Suppressor macrophage treated with lipopolysaccharide for 1 hour (primary cell): Measurements from ENCODE around the gene CNTNAP2.

Experiments
- DNase-seq, 3 donors: peaks; one replicate each; pipeline ENCODE4 v3.0.0-alpha.2; 2020 to 2022

CNTNAP2 gene

DNA sequence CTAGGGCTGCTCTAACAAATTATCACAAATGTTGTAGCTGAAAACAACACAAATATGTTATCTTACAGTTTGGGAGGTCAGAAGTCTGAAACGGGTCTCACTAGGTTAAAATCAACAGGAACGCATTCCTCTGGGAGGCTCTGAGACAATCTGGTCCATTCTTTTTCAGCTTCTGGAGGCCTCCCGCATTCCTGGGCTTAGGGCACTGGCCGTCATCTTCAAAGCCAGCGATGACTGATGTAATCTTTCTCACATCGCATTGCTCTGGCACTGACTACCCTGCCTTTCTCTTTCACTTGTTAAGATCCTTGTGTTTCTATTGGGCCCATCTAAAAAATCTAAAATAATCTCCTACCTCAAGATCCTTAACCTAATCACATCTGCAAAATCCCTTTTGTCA is 1402.5 kb downstream of the CNTNAP2 start:
- no peak for DNase-seq

DNA sequence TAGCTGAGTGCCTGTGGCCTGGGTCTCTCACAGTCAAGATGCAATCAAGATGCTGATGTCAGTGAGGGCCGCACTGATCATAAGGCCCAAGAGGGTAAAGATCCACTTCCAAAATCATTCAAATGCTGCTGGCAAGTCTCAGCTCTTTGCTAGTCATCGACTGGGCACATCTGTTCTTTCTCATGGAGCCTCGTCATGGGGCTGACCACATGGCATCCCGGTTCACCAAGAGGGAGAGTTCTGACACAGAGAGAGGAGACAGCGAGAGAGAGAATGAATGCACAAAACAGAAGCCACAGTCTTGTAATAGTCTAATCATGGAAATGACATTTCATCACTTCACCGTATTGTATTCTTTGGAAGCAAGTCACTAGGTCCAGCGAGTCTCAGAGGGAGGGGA is 1406.5 kb downstream of the CNTNAP2 start:
- DNase-seq, result no peak

DNA sequence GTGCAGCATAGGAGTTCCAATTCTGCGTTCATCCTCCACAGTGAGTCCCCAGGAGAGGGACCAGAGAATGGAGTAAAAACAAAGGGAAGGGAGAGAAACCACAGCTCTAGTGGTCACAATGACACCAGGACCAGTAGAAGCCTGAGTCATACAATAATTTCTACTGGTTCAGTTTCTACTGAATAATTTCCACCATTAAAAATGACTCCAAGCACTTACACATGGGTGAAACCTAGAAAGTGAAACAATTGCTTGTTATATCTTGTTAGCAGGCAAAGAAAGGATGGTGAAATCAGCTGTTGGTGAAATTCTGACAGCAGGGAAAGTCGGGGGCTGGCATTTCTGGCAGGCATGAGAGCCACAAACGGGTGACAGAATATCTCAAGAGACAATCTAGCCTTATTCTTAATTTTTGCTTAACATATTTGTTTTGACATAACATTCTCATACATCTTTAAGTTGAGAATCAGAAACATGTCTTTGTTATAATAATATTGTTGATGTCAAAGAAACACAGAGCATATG is 1408.2 kb downstream of the CNTNAP2 start:
- no peak for DNase-seq

DNA sequence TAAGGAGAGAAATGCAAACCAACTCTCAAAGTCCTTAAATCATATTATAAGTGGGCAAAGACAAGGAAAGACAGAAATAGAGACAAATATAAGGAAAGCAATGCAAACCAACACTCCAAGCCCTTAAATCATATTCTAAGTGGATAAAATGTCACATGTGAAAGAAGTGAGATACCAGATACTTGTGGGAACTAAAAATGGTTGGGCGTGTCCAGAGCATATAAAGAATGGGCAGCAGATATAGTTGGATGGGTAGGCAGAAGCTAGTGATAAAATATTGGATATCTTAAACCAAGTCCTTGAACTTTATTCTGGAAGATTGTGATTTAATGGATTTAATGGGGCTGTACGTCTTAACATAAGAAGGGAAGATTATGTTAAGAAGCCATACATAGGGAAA is 1408.7 kb downstream of the CNTNAP2 start:
- no peak for DNase-seq

DNA sequence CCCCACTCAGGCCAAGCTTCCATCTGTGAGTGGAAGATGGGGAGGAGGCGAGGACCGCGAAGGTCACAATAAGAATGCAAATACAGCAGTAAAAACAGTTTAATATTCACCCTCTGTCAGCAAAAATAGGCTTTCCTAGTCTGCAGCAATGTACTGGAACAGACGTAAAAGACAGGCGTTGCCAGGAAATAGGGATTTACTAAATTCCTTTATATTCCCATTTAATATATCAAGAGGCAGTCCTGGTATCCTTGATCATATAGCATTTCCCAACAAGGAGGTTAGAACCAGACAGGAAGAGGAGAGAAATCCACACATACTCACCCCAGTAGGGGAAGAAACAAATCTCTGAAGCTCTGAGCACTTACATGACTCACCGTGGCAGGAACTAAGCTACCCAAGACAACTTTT is 1419.1 kb downstream of the CNTNAP2 start:
- no peak for DNase-seq

DNA sequence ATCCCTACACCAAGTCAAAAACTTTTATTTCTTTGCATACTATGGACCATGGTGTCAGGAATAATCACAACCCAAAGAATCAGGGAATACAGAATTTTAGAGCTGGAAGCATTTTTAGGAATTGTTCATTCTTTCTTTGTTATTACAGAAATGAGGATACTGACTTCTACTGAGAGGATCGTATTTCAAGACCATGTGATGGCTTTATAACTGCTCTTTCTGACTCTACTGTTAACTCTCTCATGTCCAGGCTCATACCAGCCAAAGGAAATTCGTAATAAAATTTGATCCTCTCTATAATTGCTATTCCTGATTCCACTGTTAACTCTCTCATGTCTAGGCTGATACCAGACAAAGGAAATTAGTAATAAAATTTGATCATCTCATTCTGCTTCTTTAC is 1423.1 kb downstream of the CNTNAP2 start:
- no peak for DNase-seq

DNA sequence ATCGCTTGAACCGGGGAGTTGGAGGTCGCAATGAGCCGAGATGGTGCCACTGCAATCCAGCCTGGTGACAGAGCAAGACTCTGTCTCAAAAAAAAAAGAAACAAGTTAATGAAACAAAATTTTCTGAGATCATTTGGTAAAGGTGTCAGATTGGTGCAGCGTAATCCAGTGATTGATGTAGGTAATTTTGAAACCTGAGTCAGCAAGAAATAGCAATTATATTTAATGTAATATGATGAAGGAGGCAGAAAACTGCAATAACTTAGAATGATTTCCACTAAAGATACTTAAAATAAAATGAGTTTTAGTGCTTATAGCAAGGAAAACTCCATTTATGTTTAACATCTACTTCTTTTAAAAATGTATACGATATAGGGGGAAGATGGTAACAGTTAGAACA is 1424.1 kb downstream of the CNTNAP2 start:
- no peak for DNase-seq

DNA sequence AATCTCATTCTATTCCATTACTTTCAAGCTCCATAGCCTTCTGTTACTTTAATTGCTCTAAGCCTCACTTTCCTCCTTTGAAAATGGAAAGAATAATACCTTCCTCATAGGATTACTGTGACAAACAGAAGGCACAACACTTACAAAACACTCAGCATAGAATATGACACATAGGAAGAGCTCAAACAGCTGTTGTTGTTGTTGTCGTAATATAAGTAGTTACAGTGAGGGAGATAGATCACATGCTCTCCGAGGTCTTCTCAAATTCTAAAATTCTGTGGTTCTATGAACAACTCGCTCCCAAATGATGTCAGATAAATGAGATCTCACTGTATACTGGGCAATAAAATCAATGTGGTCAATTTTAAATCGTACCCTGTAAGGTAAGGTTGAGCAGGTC is 1424.7 kb downstream of the CNTNAP2 start:
- no peak for DNase-seq

DNA sequence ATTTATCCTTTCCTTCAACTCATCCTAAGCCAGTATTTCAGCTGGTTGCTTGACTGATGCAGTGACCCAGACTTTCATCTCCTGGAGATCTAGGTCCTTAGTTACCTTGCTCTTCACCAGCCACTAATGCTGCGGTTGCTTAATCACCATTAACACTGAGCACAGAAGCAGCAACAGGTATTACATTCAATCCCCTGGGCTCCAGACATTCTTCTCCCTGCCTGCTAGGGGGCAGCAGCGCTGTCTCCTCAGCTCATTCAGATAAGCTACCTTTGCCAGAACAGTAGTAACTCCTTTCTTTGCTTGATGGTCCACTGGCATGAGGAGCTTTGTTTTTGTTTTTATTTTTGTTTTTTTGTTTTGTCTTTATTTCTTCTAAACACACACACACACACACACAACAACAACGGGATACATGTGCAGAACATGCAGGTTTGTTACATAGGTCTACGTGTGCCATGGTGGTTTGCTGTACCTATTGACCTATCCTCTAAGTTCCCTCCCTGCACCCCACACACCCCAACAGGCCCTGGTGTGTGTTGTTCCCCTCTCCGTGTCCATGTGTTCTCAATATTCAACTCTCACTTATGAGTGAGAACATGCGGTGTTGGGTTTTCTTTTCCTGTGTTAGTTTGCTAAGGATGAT is 1430.8 kb downstream of the CNTNAP2 start:
- DNase-seq, result peak in 2 of 3 donors; percentile 16 to 34

DNA sequence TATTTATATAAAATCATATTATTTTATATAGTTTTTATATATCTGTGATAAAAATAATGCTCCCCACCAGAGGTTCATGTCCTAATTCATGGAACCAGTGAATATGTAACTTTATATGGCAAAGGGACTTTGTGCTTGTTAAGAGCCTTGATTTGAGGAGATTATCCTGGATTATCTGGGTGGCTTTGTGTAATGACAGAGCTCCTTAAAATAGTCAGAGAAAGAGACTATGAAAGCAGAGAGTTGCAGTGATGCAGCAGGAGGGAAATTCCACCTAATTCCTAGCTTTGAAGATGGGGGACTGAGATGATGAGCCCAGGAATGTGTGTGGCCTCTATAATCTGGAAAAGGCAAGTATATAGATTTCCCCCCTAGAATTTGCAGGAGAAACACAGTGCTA is 1439.7 kb downstream of the CNTNAP2 start:
- no peak for DNase-seq

DNA sequence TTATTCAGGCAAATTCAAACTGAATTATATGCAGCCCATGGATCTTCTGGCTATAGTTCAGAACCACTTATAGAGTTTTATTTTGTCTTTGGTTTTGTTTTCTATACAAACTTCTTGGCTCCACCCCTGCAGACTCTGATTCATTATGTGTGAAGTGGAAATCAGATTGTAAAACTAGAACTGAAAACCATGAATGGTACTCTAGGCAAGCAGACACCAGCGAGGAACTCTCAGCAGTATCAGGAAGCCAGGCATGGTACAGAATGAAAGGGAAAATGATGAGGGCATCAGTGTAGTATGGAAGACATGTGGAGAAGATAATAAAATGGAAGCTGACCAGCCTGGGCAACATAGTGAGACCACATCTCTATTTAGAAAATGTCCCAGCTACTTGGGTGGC is 1447.1 kb downstream of the CNTNAP2 start:
- no peak for DNase-seq

DNA sequence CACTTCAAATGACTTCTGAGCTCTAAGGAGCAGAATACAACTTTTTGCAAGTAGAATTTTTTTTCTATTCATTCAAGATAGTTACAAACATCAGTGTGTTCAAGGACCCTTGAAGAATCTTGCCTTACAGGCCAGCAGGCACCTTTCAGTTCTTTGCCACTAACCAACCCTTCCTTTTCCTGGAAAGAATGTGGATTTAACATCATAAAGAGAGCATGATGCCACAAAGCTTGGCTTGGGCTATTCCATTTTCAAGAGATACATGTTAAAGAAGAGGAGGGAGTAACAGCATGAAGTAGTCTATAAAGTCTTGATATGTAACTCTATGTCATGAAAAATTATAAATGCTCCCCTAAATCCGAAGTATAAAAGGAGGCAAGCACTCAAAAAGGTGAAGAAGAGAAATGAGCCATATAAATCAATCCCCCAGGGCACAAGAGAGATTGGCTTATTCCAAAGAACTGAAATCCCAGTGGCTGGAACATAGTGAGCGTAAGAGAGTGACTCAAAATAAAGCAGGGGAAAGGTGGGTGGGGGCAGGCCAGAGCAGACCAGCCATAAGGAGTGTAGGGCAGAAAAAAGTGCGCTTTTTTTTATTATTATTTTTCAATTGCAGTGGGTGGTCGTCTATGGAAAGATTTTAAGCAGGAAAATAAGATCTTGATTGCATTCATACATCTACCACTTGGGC is 1448.3 kb downstream of the CNTNAP2 start:
- no peak for DNase-seq

DNA sequence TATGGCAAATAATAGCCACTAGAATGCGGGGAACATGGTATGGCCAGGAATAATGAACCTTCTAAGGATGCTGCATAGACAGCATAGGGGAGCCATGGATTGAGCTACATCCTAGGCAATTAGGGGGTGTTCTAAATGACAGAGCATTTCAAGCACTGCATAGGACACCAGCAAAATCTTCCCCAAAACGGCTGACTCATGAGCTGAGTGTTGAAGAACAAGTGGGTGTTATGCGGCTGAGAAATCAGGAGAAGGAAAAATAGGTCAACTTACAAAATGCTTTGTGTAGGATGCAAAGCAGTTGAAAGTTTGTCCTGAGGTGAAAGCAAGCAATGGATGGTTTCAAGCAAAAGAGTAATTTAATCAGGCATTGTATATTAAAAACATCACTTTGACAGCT is 1450.4 kb downstream of the CNTNAP2 start:
- no peak for DNase-seq

DNA sequence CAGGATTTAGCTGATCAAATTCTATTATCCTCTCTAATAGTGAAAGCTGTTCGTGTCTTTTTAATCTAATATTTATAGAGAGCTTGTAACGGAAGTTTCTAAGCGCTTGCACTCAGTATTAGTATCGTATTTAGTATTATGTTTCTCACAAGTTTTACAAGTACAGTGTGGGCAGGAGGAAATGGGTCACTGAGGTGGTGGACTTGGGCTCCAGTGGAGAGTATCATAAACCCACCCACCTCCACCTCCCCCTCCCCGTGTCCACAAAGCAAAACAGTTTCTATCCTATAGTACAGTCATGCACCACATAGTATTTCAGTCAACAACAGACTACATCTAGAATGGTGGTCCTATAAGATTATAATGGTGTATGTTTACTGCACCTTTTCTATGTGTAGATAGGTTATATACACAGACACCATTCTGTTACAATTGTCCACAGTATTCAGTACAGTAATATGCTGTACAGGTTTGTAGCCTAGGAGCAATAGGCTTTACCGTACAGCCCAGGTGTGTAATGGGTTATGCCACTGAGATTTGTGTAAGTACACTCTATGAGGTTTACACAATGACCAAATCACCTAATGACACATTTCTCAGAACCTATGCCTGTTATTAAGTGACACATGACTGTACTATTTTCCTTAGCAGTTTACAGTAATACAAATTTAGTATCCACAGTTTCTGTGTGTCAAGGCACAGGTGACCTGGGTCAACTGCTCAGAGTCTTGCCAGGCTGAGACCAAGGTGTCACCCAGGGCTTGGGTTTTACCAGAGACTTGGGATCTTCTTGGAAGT is 1452.7 kb downstream of the CNTNAP2 start:
- DNase-seq, result no peak

DNA sequence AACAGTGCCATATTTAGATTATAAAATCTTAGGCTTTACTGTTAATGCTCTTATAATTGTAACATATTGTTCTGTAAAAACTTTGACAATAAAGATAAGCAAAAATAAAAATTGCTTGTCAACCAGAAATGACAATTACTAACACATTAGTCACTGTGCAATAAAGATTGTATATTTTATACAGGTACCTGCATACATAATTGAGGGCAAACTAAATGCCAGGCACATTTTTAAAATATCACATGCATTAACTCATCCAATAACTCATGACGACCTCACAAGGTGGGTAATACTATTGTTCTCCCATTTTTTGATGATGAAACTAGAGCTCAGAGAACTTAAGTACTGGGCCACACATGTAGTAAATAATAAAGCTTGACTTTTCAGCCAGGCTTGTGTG is 1453.8 kb downstream of the CNTNAP2 start:
- no peak for DNase-seq

DNA sequence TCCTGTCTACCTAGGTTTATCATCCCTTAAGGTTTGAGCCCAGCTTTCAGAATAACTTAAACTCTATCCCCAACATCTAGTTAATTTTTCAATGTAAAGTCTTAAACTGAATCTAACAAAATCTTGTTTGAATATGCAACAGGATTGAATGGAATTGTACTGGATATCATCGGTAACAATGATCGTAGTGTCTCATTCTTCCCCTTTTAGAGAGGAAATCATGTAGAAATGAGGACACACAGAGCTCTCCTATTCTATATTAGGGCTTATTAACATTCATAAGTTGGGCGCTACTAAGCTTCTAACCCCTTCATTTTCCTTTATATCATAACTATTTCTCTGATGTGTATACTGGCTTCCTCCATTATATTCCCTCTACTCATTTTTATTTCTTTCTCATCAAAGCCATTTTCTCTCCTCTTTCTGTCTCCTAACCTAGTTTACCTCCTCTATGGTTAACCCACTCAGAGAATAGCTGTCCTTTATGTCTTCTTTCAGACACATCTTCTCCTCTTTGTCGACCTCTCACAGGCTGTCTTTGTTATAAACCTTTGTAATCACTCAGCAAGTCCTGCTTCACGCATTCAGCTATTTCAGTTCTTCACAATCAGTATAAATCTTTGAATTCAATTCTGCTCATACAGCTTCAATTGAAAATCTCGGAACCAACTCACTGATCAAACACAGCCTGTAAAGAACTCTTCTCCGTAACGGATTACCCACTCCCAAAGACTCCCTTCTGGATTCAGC is 1455.0 kb downstream of the CNTNAP2 start:
- DNase-seq, result no peak

DNA sequence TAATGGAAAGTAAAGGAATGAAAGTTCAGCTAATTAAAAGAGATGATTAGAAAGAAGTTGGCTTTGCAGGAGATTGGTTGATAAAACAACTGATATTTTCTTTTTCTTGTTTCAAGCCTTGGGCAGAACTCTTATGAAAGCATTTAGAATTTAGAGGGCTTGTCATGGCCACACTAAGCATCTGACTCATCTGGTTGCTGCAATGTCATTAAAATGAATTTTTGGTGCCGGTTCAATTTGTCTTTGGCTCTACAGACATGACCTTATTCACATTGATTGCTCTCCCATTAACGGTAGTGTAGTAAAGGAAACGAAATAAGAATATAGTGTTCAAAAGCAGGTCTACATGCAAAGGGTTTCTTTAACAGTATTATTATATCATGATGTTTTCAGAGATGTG is 1461.6 kb downstream of the CNTNAP2 start:
- no peak for DNase-seq

DNA sequence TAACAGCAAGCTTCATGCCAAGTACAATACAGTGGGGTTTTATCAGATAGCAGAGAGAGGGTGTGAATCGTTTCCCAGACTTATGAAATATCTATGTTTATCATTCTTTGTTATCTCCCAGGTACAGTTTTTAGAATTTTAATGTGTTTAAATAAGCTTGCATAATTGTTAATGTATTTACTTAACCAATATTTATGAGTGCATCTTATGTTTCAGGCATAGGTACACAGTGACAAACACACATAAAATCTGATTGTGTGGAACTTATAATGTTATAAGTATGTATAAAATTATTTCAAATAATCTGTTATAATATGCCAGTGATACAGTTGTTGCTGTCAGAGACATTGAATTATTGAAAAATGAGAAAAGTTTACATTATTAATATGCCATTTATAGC is 1462.5 kb downstream of the CNTNAP2 start:
- DNase-seq, result no peak

DNA sequence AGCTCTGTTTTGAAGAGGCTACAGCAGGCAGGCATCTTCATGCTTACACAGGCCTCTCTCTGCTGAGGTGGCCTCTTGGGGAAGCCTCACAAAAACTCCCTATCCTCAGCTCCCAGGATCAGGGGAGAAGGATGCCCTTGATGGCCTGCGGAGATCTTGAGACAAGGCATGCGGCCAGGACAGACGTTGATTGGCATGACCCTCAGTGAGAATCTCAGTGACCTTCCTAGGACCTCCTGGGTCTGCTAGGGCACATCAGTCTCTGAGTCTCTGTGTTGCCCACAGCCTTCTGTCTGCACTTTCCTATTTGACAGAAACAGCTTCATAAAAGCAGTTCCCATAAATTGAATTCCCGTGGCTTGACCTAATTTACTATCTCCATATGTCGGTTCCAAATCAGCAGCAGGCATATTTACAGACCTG is 1468.2 kb downstream of the CNTNAP2 start:
- DNase-seq, result no peak

DNA sequence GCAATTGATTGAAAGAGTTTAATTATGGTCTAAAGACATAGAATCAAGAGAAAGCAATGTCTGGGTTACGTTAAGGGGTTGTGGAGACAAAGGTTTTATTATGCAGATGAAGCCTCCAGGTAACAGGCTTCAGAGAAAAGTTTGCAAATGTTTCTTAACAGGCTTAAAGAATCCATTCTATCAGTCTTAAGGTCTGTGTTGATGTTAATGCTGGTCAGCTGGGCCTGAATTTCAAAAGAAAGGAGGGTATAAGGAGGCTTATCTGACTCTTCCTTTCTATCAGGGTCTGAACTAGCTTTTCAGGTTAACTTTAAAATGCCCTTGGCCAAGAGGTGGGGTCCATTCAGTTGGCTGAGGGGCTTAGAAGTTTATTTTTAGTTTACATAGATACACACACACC is 1469.5 kb downstream of the CNTNAP2 start:
- no peak for DNase-seq

DNA sequence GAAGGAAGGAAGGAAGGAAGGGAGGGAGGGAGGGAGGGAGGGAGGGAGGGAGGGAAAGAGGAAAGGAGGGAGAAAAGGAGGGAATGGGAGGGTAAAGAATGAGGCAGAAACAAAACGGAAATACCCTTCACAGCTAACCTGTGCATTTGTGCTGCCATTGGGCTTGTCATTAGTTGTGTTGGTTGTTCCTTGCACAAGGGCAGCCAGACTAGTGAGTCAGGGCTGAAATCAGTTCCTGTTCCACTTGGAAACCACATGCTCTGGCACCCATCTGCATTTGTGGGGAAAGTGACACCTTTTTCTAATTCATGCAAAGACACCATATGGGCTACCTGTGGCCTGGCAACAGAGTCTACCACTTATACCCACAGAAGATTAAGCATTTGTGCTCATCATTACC is 1469.9 kb downstream of the CNTNAP2 start:
- DNase-seq, result no peak

DNA sequence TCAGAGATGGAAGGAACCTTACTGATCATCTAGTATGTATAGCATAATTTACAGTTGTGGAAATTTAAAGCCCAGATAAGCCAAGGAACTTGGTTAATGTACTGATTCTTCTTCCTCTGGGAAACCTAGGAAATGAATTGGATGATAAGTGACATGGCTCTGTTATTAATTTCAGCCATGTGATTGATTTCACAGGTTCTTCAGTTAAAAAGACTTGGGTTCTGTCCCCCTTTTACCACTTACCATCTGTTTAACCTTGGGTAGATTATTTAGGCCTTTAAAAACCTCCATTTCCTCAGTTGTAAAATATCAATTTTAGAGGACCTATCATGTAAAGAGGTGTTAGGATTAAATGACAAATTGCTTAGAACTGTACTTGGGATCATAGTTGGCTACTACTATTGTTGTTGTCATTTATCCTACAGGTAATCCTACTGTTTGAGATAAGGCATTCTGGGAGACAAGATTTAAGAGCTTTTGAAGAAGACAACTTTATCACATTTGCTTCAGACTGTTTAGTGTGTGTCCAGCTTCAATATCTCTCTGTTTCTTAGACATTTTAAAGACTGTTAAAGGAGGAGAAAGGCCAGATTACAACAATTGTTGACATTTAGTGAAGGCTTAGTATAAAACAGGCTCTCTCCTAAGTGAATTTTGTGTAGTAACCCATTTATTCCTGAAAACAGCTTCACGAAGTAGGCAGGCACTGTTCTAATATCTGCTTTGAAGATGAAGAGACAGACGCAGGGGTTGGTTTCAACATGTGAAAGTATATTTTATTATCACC is 1476.9 kb downstream of the CNTNAP2 start:
- DNase-seq, result no peak
